Choroid plexus epithelial cell (primary cell): ENCODE results near the gene GRM8.
"Not testable (repeated sequence)": the region's sequence is repeated elsewhere in the genome, so short reads cannot be mapped to it uniquely, and the experiment has no call there.

Source experiments
- DNase-seq: peaks from one replicate; pipeline ENCODE4 v3.0.0-alpha.2; 2010; ENCODE audit warnings: low read depth
- H3K4me3 ChIP-seq: 2 replicates; pipeline ENCODE4 v1.5.1; 2011; ENCODE audit warnings: low read depth, mild to moderate bottlenecking, control low read depth, low read length, moderate library complexity
- TF ChIP-seq, protein P1 (sequence below): conservative IDR thresholded peaks from 2 replicates; pipeline ENCODE4 v1.5.1; 2011; ENCODE audit warnings: low read depth, mild to moderate bottlenecking, control low read depth, inconsistent platforms, low read length, moderate library complexity

Gene GRM8

DNA sequence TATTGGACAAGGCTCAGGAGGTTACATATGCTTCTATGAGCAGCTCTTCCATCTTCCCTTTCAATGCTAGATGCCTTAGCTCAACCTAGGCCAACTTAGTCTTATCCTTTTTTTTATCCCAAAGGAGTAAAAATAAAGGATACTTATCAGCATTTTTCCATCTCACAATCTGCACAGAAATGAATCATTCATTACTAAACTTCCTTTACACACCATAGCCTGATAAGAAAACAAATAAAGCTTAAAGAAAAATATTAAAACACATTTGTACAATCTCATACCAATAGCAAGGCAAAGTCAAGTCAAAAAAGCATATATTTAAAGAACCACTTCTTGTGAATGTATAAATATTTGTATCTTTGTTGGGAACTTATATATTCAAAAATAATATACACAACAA lies 407.4 kb downstream of the GRM8 start:
- no peak overlapping the region for H3K4me3 ChIP-seq
- TF ChIP-seq, protein P1, sequence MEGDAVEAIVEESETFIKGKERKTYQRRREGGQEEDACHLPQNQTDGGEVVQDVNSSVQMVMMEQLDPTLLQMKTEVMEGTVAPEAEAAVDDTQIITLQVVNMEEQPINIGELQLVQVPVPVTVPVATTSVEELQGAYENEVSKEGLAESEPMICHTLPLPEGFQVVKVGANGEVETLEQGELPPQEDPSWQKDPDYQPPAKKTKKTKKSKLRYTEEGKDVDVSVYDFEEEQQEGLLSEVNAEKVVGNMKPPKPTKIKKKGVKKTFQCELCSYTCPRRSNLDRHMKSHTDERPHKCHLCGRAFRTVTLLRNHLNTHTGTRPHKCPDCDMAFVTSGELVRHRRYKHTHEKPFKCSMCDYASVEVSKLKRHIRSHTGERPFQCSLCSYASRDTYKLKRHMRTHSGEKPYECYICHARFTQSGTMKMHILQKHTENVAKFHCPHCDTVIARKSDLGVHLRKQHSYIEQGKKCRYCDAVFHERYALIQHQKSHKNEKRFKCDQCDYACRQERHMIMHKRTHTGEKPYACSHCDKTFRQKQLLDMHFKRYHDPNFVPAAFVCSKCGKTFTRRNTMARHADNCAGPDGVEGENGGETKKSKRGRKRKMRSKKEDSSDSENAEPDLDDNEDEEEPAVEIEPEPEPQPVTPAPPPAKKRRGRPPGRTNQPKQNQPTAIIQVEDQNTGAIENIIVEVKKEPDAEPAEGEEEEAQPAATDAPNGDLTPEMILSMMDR = no peak
- peak; percentile 4 for DNase-seq

DNA sequence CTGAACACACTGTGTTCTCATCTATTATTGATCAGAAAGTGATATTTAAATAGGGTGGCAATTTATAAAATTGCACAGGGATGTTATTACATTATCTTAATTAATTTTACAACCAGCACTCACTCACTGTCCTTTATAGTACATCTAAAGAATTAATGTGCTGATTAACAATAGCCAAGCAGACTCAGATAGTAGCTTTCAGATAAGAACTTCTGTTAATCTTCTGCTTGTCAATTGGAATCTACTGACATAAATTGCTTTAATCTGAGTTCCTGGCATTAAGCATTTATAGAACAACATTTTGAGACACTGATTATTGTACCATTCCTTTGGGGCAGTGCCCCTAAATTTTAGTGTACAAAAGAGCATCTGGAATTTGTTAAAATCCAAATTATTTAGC lies 408.9 kb downstream of the GRM8 start:
- DNase-seq = no peak
- TF ChIP-seq, protein P1 = no peak
- H3K4me3 ChIP-seq = no peak overlapping the region

DNA sequence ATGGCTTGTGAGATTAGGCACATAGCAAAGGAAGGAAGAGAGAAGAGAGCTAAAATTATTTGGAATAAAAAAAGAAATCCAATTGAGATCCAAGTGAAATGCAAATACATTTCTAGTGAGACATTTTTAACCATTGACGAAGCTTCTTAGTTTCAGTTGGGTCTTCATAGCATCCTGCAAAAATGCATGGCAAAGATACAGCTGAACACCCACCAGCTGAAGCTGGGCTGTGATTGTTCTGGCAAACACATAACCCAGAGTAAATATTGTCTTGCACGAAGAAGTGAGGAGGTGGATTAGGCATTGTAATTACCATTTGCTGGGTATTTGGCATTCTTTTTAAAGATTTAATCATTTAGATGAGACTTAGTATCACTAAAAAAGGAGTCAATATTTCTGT lies 409.4 kb downstream of the GRM8 start:
- DNase-seq = no peak
- TF ChIP-seq, protein P1 = no peak

DNA sequence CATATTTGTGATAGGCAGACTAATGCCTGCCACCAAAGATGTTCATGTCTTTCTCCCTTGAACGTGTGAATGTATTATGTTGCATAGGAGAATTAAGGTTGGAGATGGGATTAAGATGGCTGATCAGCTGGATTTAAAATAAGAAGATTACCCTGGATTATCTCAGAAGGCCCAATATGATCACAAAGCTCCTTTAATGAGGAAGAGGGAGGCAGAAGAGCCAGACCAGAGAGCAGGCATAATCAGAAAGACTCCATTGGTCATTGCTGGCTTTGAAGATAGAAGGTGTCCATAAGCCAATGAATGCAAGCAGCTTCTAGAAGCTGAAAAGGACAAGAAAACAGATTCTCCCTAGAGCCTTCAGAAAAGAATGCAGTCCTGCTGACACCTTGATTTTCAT lies 410.3 kb downstream of the GRM8 start:
- TF ChIP-seq, protein P1 = no peak
- no peak for DNase-seq
- no peak overlapping the region for H3K4me3 ChIP-seq

More for the DNA sequence above, 409.4 kb downstream of the GRM8 start:
- no peak overlapping the region for H3K4me3 ChIP-seq

- no peak for DNase-seq
- H3K4me3 ChIP-seq = no peak overlapping the region
- TF ChIP-seq, protein P1 = no peak
These were observed 411.9 kb downstream of the GRM8 start for GRCh38 chr7:126840869-126841268.

DNA sequence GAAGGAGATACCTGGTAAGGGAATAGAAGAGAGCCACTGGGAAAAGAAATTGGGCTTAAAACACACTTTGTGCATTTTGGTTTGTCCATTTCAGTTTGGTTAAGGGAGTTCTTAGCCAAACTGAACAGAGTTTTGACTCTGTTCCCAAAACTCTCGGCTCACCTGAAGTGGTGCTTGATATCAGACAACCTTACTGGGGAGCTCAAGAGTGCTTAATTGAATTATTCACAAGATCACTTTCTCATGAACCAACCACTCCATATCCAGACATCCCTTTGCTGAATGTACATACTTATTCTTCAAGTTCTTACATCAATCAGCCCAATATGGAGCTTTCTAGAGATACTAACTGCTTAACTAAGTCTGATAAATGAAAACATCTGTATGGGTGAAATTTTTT lies 413.1 kb downstream of the GRM8 start:
- no peak for DNase-seq
- TF ChIP-seq, protein P1 = no peak
- H3K4me3 ChIP-seq = no peak overlapping the region

DNA sequence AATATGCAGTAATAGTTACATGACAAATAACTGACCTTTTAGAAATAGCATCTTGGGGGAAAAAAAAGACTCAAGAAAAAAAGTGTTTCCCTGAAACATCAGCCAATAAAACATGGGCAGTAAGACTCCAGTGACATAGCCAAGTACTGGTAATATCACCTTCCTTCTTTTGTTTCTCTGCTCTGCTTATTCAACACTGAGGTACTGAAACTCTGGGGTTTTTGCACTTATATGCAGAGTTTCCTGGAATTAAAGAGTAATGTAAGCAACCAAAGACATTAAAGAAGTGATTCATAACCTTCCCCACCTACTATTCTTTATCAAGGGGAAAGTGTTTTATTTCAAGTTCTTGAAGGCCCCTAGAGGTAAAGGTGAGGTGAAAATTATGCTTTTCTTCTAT lies 414.5 kb downstream of the GRM8 start:
- TF ChIP-seq, protein P1 = no peak
- no peak overlapping the region for H3K4me3 ChIP-seq
- no peak for DNase-seq

DNA sequence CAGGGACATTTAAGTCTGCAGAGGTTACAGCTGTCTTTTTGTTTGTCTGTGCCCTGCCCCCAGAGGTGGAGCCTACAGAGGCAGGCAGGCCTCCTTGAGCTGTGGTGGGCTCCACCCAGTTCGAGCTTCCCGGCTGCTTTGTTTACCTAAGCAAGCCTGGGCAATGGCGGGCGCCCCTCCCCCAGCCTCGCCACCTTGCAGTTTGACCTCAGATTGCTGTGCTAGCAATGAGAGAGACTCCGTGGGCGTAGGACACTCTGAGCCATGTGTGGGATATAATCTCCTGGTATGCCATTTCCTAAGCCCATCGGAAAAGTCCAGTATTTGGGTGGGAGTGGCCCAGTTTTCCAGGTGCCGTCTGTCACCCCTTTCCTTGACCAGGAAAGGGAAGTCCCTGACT lies 421.5 kb downstream of the GRM8 start:
- not testable (repeated sequence) for DNase-seq, H3K4me3 ChIP-seq
